Measurements from ENCODE around the gene DDX52.
"Not testable (repeated sequence)": the region's sequence is repeated elsewhere in the genome, so short reads cannot be mapped to it uniquely, and the experiment has no call there.

DNA sequence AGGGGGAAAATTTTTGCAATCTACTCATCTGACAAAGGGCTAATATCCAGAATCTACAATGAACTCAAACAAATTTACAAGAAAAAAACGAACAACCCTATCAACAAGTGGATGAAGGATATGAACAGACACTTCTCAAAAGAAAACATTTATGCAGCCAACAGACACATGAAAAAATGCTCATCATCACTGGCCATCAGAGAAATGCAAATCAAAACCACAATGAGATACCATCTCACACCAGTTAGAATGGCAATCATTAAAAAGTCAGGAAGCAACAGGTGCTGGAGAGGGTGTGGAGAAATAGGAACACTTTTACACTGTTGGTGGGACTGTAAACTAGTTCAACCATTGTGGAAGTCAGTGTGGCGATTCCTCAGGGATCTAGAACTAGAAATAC, 36.7 kb upstream of the DDX52 start:
- TF ChIP-seq, protein P1, sequence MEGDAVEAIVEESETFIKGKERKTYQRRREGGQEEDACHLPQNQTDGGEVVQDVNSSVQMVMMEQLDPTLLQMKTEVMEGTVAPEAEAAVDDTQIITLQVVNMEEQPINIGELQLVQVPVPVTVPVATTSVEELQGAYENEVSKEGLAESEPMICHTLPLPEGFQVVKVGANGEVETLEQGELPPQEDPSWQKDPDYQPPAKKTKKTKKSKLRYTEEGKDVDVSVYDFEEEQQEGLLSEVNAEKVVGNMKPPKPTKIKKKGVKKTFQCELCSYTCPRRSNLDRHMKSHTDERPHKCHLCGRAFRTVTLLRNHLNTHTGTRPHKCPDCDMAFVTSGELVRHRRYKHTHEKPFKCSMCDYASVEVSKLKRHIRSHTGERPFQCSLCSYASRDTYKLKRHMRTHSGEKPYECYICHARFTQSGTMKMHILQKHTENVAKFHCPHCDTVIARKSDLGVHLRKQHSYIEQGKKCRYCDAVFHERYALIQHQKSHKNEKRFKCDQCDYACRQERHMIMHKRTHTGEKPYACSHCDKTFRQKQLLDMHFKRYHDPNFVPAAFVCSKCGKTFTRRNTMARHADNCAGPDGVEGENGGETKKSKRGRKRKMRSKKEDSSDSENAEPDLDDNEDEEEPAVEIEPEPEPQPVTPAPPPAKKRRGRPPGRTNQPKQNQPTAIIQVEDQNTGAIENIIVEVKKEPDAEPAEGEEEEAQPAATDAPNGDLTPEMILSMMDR (IDR thresholded peaks at IDR 0.05), result not testable (repeated sequence)
- TF ChIP-seq POLR2A (IDR thresholded peaks at IDR 0.05), result not testable (repeated sequence)

All from lower leg skin (tissue), 3 donors.